PC-9 (cell line): ENCODE results near the gene AK8.

Experiments
- CTCF ChIP-seq: fragments of 200-600 bp; sonication (generic); conservative IDR thresholded peaks from 2 replicates; pipeline ENCODE4 v1.6.1; 2017; ENCODE audit warnings: mixed run types, antibody characterized with exemption, mild to moderate bottlenecking, moderate library complexity
- EZH2 ChIP-seq: fragments of 200-600 bp; sonication (generic); IDR thresholded peaks from 2 replicates; pipeline ENCODE4 v1.8.0; 2017; ENCODE audit warnings: antibody characterized with exemption, low read depth

- TF ChIP-seq CTCF, result no peak
- TF ChIP-seq EZH2, result no peak
These were observed 88.4 kb downstream of the AK8 start for GRCh38 chr9:132789719-132790118.
